OCI-LY1 (cell line): ENCODE data around the gene CPD.

Experiments
- EZH2 ChIP-seq: fragments of 200-600 bp; sonication (generic), shearing (Covaris generic); IDR thresholded peaks from 2 replicates; pipeline ENCODE4 v1.8.0; 2017; ENCODE audit warnings: borderline replicate concordance, mixed run types, mild to moderate bottlenecking, antibody characterized with exemption, low read length, moderate library complexity, mixed read lengths
- TF ChIP-seq, protein P1 (sequence below): fragments of 200-600 bp; sonication (generic), shearing (Covaris generic); IDR thresholded peaks from 2 replicates; pipeline ENCODE4 v1.5.1; 2017; ENCODE audit warnings: mild to moderate bottlenecking, antibody characterized with exemption, low read length, moderate library complexity, mixed read lengths

DNA sequence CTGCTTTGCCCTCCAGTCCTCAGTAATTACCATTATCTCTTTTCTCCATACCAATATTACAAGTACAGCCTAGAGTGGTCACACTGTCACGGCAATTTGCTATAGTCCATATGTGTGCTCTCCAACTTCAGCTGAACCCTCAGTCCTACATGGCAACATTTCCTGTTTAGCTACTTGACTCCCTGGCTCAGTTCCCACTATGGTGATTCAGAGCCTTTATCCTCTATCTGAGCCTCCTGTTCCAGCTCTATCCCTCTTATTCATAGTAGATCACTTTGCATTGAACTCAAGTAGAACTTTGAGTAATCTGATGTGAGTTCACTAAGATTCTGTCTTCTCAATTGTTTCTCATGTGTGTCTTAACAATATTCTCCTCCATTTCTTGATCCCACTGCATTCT is 54.8 kb downstream of the CPD start:
- TF ChIP-seq EZH2 = no peak
- TF ChIP-seq, protein P1, sequence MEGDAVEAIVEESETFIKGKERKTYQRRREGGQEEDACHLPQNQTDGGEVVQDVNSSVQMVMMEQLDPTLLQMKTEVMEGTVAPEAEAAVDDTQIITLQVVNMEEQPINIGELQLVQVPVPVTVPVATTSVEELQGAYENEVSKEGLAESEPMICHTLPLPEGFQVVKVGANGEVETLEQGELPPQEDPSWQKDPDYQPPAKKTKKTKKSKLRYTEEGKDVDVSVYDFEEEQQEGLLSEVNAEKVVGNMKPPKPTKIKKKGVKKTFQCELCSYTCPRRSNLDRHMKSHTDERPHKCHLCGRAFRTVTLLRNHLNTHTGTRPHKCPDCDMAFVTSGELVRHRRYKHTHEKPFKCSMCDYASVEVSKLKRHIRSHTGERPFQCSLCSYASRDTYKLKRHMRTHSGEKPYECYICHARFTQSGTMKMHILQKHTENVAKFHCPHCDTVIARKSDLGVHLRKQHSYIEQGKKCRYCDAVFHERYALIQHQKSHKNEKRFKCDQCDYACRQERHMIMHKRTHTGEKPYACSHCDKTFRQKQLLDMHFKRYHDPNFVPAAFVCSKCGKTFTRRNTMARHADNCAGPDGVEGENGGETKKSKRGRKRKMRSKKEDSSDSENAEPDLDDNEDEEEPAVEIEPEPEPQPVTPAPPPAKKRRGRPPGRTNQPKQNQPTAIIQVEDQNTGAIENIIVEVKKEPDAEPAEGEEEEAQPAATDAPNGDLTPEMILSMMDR = no peak
